Gastroesophageal sphincter (tissue), 4 donors: ENCODE measurements around the gene TTC21B. TPM values are rescaled to one million over a fixed set of nuclear protein-coding genes. Genes with fewer than 3 reads are reported as not detected.

Experiments
- ATAC-seq: fragments of 150-250 bp; one replicate; pipeline ENCODE4 v1.9.1; 2016; ENCODE audit warnings: mild to moderate bottlenecking, moderate library complexity
- H3K27ac ChIP-seq, 4 donors: fragments of 200-600 bp; sonication (generic) in 3 of 4; 1 replicate in 3 of 4; 2 replicates in 1 of 4; pipeline ENCODE4 v1.5.1; 2016 to 2019
- H3K27me3 ChIP-seq: fragments of 200-600 bp; sonication (generic); one replicate; pipeline ENCODE4 v1.5.1; 2019
- H3K36me3 ChIP-seq, 2 donors: fragments of 200-600 bp; sonication (generic); one replicate each; pipeline ENCODE4 v1.5.1; 2019; ENCODE audit warnings: control low read depth in 1 of 2
- H3K4me1 ChIP-seq, 3 donors: fragments of 200-600 bp; sonication (generic); 1 replicate in 2 of 3; 2 replicates in 1 of 3; pipeline ENCODE4 v1.5.1; 2016 to 2019; ENCODE audit warnings: control low read depth in 2 of 3
- H3K4me3 ChIP-seq, 2 donors: fragments of 200-600 bp; sonication (generic); one replicate each; pipeline ENCODE4 v1.5.1; 2019; ENCODE audit warnings: mild to moderate bottlenecking in 1 of 2, moderate library complexity in 1 of 2
- H3K9me3 ChIP-seq, 3 donors: fragments of 200-600 bp; sonication (generic); one replicate each; pipeline ENCODE4 v1.5.1; 2017 to 2019; ENCODE audit warnings: control low read depth in 2 of 3
- CTCF ChIP-seq, 4 experiments: fragments of 200-600 bp in 2 of 4; fragments of 450-650 bp in 2 of 4; sonication (generic) in 1 of 4; IDR thresholded peaks; one replicate each; pipeline ENCODE4 v1.5.1; 2017 to 2019; ENCODE audit warnings: antibody characterized with exemption in 4 of 4, mild to moderate bottlenecking in 2 of 4, moderate library complexity in 2 of 4
- EP300 ChIP-seq: sonication (generic); formaldehyde crosslinking; IDR thresholded peaks from one replicate; pipeline ENCODE4 v1.6.1; 2017; ENCODE audit warnings: antibody characterized with exemption, mild to moderate bottlenecking
- POLR2A ChIP-seq, 2 donors: fragments of 450-650 bp; IDR thresholded peaks; one replicate each; pipeline ENCODE4 v1.6.1; 2017; ENCODE audit warnings: antibody characterized with exemption in 2 of 2, mild to moderate bottlenecking in 2 of 2, moderate library complexity in 1 of 2
- POLR2AphosphoS5 ChIP-seq: sonication (generic); formaldehyde crosslinking; IDR thresholded peaks from one replicate; pipeline ENCODE4 v1.6.1; 2017; ENCODE audit warnings: antibody characterized with exemption
- WGBS, 2 donors: methylation state at CpG; one replicate each; pipeline ENCODE4 v1.1.5; 2018; ENCODE audit warnings: low coverage in 1 of 2; 5-methylcytosine and 5-hydroxymethylcytosine counted together
- total RNA-seq, 4 donors: library from RNA; depleted of rRNA; stranded (reverse); fragments of >200 nt; gene quantifications; one replicate each; pipeline ENCODE4 v1.1.0, GENCODE V29; 2016

Gene TTC21B
- total RNA-seq, 4 donors from 2014 or later: 15.0 to 30.2 (median 26.3) TPM

DNA sequence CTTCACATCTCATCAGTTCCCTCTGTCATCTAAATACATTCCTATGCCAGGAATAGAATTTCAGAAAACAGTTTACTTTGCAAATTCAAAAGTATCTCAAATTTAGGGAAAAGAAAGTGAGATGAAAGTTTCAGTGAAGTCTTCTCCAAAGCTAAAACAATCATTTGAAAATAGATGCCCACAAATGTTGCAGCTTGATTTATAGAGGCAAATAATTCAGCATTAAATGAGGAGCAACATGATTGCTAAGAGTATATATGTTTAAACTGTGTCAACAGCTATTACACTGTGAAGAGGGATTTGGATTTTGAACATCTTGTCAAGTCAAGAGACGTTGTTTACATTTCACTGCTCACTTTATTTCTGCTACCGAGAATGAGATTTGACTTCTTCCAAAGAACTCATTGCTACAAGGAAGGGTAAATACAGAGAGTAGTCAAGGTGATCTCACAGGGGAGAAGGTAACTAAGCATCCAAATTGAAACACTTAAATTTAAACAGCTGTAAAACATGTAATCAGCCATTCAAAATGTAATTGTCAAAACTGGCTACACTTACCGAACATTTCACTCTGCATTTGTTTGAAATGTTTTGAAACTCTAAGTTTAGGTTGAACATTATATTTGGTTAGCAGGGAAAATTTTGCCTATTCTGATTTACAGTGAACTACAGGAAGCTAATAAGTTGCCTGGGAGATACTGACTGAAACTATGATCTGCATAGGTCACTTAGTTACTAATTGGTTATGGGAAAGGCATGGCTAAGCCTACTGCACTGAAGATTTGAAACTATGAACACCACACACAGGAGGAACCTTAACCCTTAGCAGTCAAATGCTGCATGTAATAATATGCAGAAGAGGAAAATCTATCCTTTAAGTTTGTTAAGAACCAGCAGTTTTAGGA lies 126.3 kb downstream of the TTC21B start:
- Histone ChIP-seq H3K36me3 (no peaks in the 10 kb centered on the region), H3K4me3 (no peak overlapping the region), H3K27me3 (no peaks in the 10 kb centered on the region), H3K4me1 (peaks cover 0 to 3% (median 2%) of the 10 kb centered on the region in 3 donors), H3K9me3 (no peaks in the 10 kb centered on the region), H3K27ac (no peak overlapping the region)
- ATAC-seq: no peak
- TF ChIP-seq POLR2AphosphoS5: no peak
- TF ChIP-seq EP300: no peak
- no peak for TF ChIP-seq POLR2A (IDR thresholded peaks at IDR 0.05)
- no peak for TF ChIP-seq CTCF (IDR thresholded peaks at IDR 0.05)
- 22 to 39% methylated on average over 3 of the region's 3 CpGs for WGBS, 2 donors

GRCh38 chr2:165825041-165825440 lies 128.5 kb downstream of the TTC21B start:
- WGBS, 2 donors: 41 to 48% methylated on average over 2 of the region's 2 CpGs
- TF ChIP-seq POLR2A (IDR thresholded peaks at IDR 0.05): no peak
- TF ChIP-seq POLR2AphosphoS5: no peak
- TF ChIP-seq EP300: no peak
- TF ChIP-seq CTCF (IDR thresholded peaks at IDR 0.05): no peak
- Histone ChIP-seq H3K36me3 (no peaks in the 10 kb centered on the region), H3K4me3 (no peak overlapping the region), H3K9me3 (no peaks in the 10 kb centered on the region), H3K4me1 (peaks cover 0 to 9% (median 0%) of the 10 kb centered on the region in 3 donors), H3K27ac (no peak overlapping the region), H3K27me3 (no peaks in the 10 kb centered on the region)
- ATAC-seq: no peak

Other genes with a start within 250 kb of the TTC21B start
- gene GALNT3, start 159.5 kb downstream of the TTC21B start, total RNA-seq: 1 to 10 TPM in 3 of 4 donors, under 1 TPM in 1; 0.94 to 8.4 (median 3.1) TPM
- gene SCN1A, start 174.2 kb upstream of the TTC21B start, total RNA-seq: under 1 TPM in 2 of 4 donors, not detected in 2; 0.05 to 0.08 TPM